NCI-H2171 treated with DMSO at 0.1 percent for 48 hours (cell line): ENCODE results near the gene MORN1.
"Not testable (repeated sequence)": the region's sequence is repeated elsewhere in the genome, so short reads cannot be mapped to it uniquely, and the experiment has no call there.

Experiments used
- DNase-seq: peaks from one replicate; lab custom pipeline; 2025; lab: John Stamatoyannopoulos, UW

MORN1 gene

GRCh38 chr1:2391041-2391930 lies at the start of gene MORN1, which contains the start of gene RER1:
TSS of gene MORN1 (minus strand) at chr1:2391554. CDS start at chr1:2391533, 21 bp downstream.
TSS of gene RER1 (plus strand) at chr1:2391841. CDS start at chr1:2395791, 3,950 bp downstream.
- peak; percentile 97 for DNase-seq

- DNase-seq: not testable (repeated sequence)
Observed at GRCh38 chr1:2440346-2440745, 49.0 kb upstream of the MORN1 start.

GRCh38 chr1:2439369-2439768 lies 48.0 kb upstream of the MORN1 start:
- DNase-seq: peak; percentile 36

- DNase-seq: peak; percentile 44
Observed at GRCh38 chr1:2438641-2439040, 47.3 kb upstream of the MORN1 start.

- DNase-seq: peak; percentile 83
Observed at GRCh38 chr1:2438038-2438437, 46.7 kb upstream of the MORN1 start.

- DNase-seq: no peak
Observed at GRCh38 chr1:2437617-2438016, 46.3 kb upstream of the MORN1 start.

GRCh38 chr1:2436876-2437275 lies 45.5 kb upstream of the MORN1 start:
- DNase-seq: no peak

GRCh38 chr1:2435746-2436355 lies 44.5 kb upstream of the MORN1 start:
- no peak for DNase-seq

GRCh38 chr1:2435091-2435490 lies 43.7 kb upstream of the MORN1 start:
- no peak for DNase-seq

- DNase-seq: no peak
Observed at GRCh38 chr1:2433936-2434655, 42.7 kb upstream of the MORN1 start.

- no peak for DNase-seq
Observed at GRCh38 chr1:2433196-2433595, 41.8 kb upstream of the MORN1 start.

GRCh38 chr1:2432441-2432844 lies 41.1 kb upstream of the MORN1 start:
- DNase-seq: peak; percentile 16

- DNase-seq: peak; percentile 98
Observed at GRCh38 chr1:2431518-2431917, 40.2 kb upstream of the MORN1 start.

- peak; percentile 98 for DNase-seq
Observed at GRCh38 chr1:2431103-2431502, 39.7 kb upstream of the MORN1 start.

GRCh38 chr1:2430592-2430973 lies 39.2 kb upstream of the MORN1 start:
- no peak for DNase-seq

GRCh38 chr1:2429780-2430591 lies 38.6 kb upstream of the MORN1 start:
- no peak for DNase-seq

- DNase-seq: no peak
Observed at GRCh38 chr1:2428490-2428889, 37.1 kb upstream of the MORN1 start.

- no peak for DNase-seq
Observed at GRCh38 chr1:2427976-2428375, 36.6 kb upstream of the MORN1 start.

- DNase-seq: no peak
Observed at GRCh38 chr1:2427051-2427450, 35.7 kb upstream of the MORN1 start.

GRCh38 chr1:2426540-2426939 lies 35.2 kb upstream of the MORN1 start:
- DNase-seq: no peak

- no peak for DNase-seq
Observed at GRCh38 chr1:2425892-2426291, 34.5 kb upstream of the MORN1 start.

GRCh38 chr1:2422523-2422922 lies 31.2 kb upstream of the MORN1 start:
- no peak for DNase-seq
